Subcutaneous abdominal adipose tissue (tissue), 5 donors: ENCODE results near the gene ESF1.

Experiments used
- H3K27ac ChIP-seq: one replicate; pipeline ENCODE4 v1.7.0; 2013; ENCODE audit warnings: low read depth, mild to moderate bottlenecking, inconsistent platforms, low read length, moderate library complexity
- H3K27me3 ChIP-seq, 5 donors: one replicate each; pipeline ENCODE4 v1.7.0; 2013; ENCODE audit warnings: low read length in 5 of 5, inconsistent platforms in 1 of 5; ENCODE audit not compliant: control insufficient read depth in 5 of 5, insufficient read depth in 4 of 5
- H3K36me3 ChIP-seq, 5 donors: one replicate each; pipeline ENCODE4 v1.7.0; 2013; ENCODE audit warnings: low read length in 5 of 5; ENCODE audit not compliant: control insufficient read depth in 5 of 5, insufficient read depth in 5 of 5
- H3K4me1 ChIP-seq, 5 donors: one replicate each; pipeline ENCODE4 v1.7.0; 2013; ENCODE audit warnings: low read length in 5 of 5, mild to moderate bottlenecking in 3 of 5, moderate library complexity in 1 of 5; ENCODE audit not compliant: control insufficient read depth in 5 of 5, insufficient read depth in 5 of 5
- H3K4me3 ChIP-seq, 5 donors: one replicate each; pipeline ENCODE4 v1.7.0; 2013; ENCODE audit warnings: low read length in 5 of 5, low read depth in 1 of 5
- H3K9ac ChIP-seq, 5 donors: one replicate each; pipeline ENCODE4 v1.7.0; 2013; ENCODE audit warnings: low read length in 5 of 5, mild to moderate bottlenecking in 4 of 5, moderate library complexity in 3 of 5
- H3K9me3 ChIP-seq, 5 donors: one replicate each; pipeline ENCODE4 v1.7.0; 2013; ENCODE audit warnings: low read length in 5 of 5; ENCODE audit not compliant: control insufficient read depth in 5 of 5
- donor health status: healthy.
- donor health status: healthy.
- donor health status: healthy.
- donor health status: healthy.
- donor health status: healthy.

The ESF1 gene

DNA sequence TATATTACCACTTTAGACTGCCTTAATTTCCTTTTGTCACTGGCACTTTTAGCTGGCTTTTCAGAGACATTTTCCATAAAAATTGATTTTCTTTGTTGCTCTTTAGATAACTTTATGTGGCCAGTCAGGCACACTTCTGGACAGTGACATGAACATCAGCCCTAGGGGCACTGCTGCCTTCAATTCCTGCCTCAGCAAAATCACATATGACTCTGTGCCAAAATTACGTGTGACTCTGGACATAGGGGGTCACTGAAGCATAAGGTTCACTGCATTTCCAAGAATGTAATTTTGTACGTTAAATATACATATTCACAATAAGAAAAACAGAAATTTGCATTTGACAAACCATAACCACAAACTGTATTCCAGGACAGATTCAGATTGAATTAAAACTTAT is 66.5 kb downstream of the ESF1 start:
- H3K9me3 ChIP-seq = no peaks in the 10 kb centered on the region
- H3K27me3 ChIP-seq = no peaks in the 10 kb centered on the region
- no peak overlapping the region for H3K4me3 ChIP-seq
- H3K36me3 ChIP-seq = peaks cover 23 to 43% (median 35%) of the 10 kb centered on the region in 5 donors
- no peak overlapping the region for H3K9ac ChIP-seq
- H3K27ac ChIP-seq = no peak overlapping the region
- H3K4me1 ChIP-seq = peaks cover 0 to 8% (median 0%) of the 10 kb centered on the region in 5 donors

DNA sequence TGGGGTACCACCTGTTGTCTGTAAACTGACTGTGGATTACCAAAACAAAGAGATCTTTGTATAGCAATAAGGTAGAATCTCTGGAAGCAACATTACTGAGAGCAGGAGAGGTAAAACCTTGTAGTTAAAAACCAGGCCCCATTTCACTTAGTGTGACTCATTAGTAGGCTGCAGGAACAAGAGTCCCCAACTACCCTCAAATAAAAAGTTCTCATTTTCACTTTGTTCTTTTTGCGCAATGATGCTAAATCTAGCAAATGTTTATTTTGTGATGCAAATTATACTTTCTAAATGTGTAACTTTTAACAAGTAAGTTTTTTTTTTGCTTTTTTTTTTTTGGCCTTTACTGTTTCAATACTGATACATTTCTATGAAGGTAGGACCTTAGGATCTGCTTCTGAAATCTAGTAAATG is 67.1 kb downstream of the ESF1 start:
- Histone ChIP-seq H3K27ac (no peak overlapping the region), H3K27me3 (no peaks in the 10 kb centered on the region), H3K4me3 (no peak overlapping the region), H3K9me3 (no peaks in the 10 kb centered on the region), H3K9ac (no peak overlapping the region), H3K4me1 (peaks cover 0 to 3% (median 0%) of the 10 kb centered on the region in 5 donors), H3K36me3 (peaks cover 23 to 44% (median 35%) of the 10 kb centered on the region in 5 donors)

DNA sequence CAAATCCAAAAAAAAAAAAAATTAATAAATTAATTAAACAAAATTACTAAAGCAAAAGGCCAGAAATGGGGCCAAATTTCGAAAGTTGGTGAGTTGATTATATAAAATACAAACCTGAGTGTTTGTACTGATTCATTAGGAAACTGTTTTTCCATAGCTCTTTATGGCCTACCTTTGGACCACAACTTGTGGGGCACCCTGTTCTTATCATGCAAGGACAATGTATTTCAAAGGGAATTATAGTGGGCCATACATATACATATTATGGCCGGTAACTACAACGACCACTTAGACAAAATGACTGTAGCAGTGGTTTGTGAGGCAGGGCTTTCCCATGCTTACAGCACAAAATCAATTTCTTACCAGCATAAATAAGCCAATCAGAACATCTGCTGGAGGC is 69.5 kb downstream of the ESF1 start:
- no peak overlapping the region for H3K27ac ChIP-seq
- no peak overlapping the region for H3K4me3 ChIP-seq
- no peaks in the 10 kb centered on the region for H3K4me1 ChIP-seq
- H3K9ac ChIP-seq = no peak overlapping the region
- H3K27me3 ChIP-seq = no peaks in the 10 kb centered on the region
- peaks cover 23 to 49% (median 35%) of the 10 kb centered on the region in 5 donors for H3K36me3 ChIP-seq
- peaks cover 3 to 10% (median 7%) of the 10 kb centered on the region in 5 donors for H3K9me3 ChIP-seq

GRCh38 chr20:13708234-13708633 is 76.5 kb downstream of the ESF1 start:
- no peak overlapping the region for H3K27ac ChIP-seq
- H3K27me3 ChIP-seq = no peaks in the 10 kb centered on the region
- peaks cover 0 to 9% (median 3%) of the 10 kb centered on the region in 5 donors for H3K36me3 ChIP-seq
- no peaks in the 10 kb centered on the region for H3K4me1 ChIP-seq
- no peak overlapping the region for H3K4me3 ChIP-seq
- H3K9ac ChIP-seq = no peak overlapping the region
- peaks cover 3 to 10% (median 7%) of the 10 kb centered on the region in 5 donors for H3K9me3 ChIP-seq

DNA sequence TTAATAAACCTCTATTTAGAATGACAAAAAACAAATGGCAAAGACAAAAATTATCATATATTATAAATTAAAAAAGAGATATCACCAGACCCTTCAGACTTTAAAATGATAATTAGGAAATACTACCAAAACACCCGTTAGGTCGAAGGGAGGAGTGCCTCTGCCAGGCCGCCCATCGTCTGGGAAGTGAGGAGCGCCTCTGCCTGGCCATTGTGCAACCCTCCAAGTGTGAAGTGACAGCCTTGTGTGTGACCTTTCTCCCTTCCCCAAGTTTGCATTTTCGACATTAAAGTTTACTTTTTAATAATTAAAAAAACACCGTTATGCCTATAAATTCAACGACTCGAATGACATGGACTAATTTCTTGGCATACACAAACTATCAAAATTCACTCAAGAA is 81.5 kb downstream of the ESF1 start:
- no peak overlapping the region for H3K4me3 ChIP-seq
- no peak overlapping the region for H3K9ac ChIP-seq
- H3K36me3 ChIP-seq = no peaks in the 10 kb centered on the region
- H3K4me1 ChIP-seq = no peaks in the 10 kb centered on the region
- H3K27ac ChIP-seq = no peak overlapping the region
- no peaks in the 10 kb centered on the region for H3K9me3 ChIP-seq
- H3K27me3 ChIP-seq = no peaks in the 10 kb centered on the region

- no peaks in the 10 kb centered on the region for H3K9me3 ChIP-seq
- no peak overlapping the region for H3K4me3 ChIP-seq
- no peak overlapping the region for H3K9ac ChIP-seq
- H3K4me1 ChIP-seq = no peaks in the 10 kb centered on the region
- H3K27ac ChIP-seq = no peak overlapping the region
- no peaks in the 10 kb centered on the region for H3K27me3 ChIP-seq
- no peaks in the 10 kb centered on the region for H3K36me3 ChIP-seq
Measured at GRCh38 chr20:13701486-13701885, 83.2 kb downstream of the ESF1 start.

DNA sequence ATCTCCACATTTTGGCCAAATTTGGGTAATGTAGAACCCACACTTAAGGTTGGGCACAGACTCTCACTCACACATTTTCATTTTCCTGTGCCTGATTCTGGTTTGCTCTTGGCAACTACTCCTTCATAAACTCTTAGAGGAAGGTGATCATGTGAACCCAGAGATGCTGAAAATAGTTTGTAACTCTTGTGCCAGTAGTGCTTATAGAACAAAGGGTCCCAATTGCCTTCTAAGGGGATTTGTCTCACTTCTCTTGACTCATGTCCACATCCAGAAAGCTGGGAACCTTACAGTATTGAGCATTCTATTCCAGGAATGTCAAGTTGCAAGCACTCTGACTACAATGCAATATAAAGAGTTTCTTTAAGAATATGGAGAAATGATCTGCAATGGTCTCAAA is 84.0 kb downstream of the ESF1 start:
- Histone ChIP-seq H3K27me3 (no peaks in the 10 kb centered on the region), H3K9ac (no peak overlapping the region), H3K4me3 (no peak overlapping the region), H3K36me3 (no peaks in the 10 kb centered on the region), H3K27ac (no peak overlapping the region), H3K4me1 (no peaks in the 10 kb centered on the region), H3K9me3 (no peaks in the 10 kb centered on the region)

- Histone ChIP-seq H3K9ac (no peak overlapping the region), H3K4me1 (peaks cover 0 to 9% (median 6%) of the 10 kb centered on the region in 5 donors), H3K27ac (no peak overlapping the region), H3K27me3 (no peaks in the 10 kb centered on the region), H3K4me3 (no peak overlapping the region), H3K9me3 (no peaks in the 10 kb centered on the region), H3K36me3 (no peaks in the 10 kb centered on the region)
Measured at GRCh38 chr20:13694420-13695150, 90.1 kb downstream of the ESF1 start.

DNA sequence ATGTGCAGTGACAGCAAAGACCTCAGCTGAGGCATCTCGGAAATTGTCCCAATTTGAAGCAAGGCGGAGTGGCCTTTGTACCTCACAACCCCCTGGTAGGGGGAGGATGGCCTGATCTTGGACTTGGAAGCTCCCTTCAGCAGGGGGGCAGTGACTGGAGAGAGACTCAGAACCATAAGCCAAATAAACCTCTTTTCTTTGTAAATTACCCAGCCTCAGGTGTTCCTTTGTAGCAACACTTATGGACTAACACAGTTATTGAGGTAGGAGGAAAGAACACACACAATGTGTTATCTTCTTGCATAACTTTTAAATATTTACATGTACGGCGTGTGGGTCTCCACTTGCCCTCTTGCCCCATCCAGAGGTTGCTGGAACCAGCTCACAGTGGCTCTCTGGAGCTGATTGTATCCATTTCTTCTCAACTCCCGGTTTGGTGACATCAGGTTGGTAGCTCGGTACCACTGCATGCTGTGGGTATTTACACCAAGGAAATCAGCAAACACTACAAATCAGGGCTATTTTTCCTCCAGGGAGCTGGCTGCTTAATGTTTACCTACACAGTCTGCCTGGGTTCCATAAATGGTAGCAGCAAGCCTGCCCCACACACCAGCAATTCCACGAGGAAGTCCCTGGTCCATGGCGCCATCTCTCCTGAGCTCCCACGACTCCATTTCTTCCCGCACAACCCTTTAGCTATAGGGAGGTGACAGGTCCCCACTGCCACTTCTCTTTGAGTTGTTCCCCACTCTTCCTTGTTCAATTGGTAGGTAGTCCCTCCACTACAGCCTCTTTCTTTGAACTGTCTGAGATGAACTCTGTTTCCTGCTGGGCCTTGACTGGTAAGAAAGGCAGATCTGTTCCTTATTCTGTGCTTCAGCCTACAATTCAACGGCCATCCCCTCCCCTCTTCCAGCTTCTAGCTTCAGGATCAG is 91.7 kb downstream of the ESF1 start:
- H3K9ac ChIP-seq = no peak overlapping the region
- peaks cover 0 to 9% (median 6%) of the 10 kb centered on the region in 5 donors for H3K4me1 ChIP-seq
- no peak overlapping the region for H3K4me3 ChIP-seq
- H3K36me3 ChIP-seq = no peaks in the 10 kb centered on the region
- no peak overlapping the region for H3K27ac ChIP-seq
- no peaks in the 10 kb centered on the region for H3K27me3 ChIP-seq
- H3K9me3 ChIP-seq = no peaks in the 10 kb centered on the region

DNA sequence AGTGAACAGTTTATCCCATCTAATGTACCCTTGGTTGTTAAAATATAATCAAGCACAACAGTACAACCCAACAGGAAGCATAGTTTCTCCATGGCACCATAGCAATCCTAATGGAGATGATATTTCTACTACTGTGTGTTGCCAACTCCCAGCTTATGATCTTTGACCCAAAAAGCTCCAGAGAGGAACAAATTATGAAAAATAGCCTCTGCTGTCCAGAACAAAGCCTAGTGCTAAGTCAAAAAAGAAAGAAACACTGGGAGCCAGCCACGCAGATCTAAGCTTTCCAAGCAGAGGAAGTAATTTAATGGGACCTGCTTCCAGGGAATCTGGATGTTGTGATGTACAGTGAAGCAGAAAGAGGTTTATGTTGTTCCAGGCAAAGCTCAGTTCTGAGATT is 93.8 kb downstream of the ESF1 start:
- H3K9me3 ChIP-seq = no peaks in the 10 kb centered on the region
- no peak overlapping the region for H3K27ac ChIP-seq
- no peak overlapping the region for H3K4me3 ChIP-seq
- H3K4me1 ChIP-seq = peaks cover 0 to 9% (median 6%) of the 10 kb centered on the region in 5 donors
- no peak overlapping the region for H3K9ac ChIP-seq
- H3K36me3 ChIP-seq = no peaks in the 10 kb centered on the region
- H3K27me3 ChIP-seq = no peaks in the 10 kb centered on the region
